ENCODE measurements around the gene CDH13. TPM values are rescaled to one million over a fixed set of nuclear protein-coding genes. Genes with fewer than 3 reads are reported as not detected.

CDH13 gene
- total RNA-seq, 3 donors from 2014 or later = 4.9 to 11.2 (median 9.8) TPM

GRCh38 chr16:83715217-83715920 is 1088.6 kb downstream of the CDH13 start:
- Histone ChIP-seq H3K9me3 (no peaks in the 10 kb centered on the region), H3K36me3 (ENCODE audit: low read depth) (no peaks in the 10 kb centered on the region), H3K4me1 (ENCODE audit: low read depth) (no peaks in the 10 kb centered on the region), H3K4me3 (no peak overlapping the region)
- TF ChIP-seq CTCF (IDR thresholded peaks at IDR 0.05) = no peak
- DNase-seq = no peak
- intact Hi-C loops (cut with DNase I, micrococcal nuclease) = no loop called here
- ATAC-seq = no peak

- no peaks in the 10 kb centered on the region for H3K36me3 ChIP-seq (ENCODE audit: low read depth)
- no peak for TF ChIP-seq CTCF (IDR thresholded peaks at IDR 0.05)
Observed at GRCh38 chr16:83717308-83717707, 1090.5 kb downstream of the CDH13 start.

GRCh38 chr16:83717814-83718213 is 1091.0 kb downstream of the CDH13 start:
- no peak for ATAC-seq
- Histone ChIP-seq H3K9me3 (no peaks in the 10 kb centered on the region), H3K36me3 (ENCODE audit: low read depth) (no peaks in the 10 kb centered on the region), H3K4me1 (ENCODE audit: low read depth) (no peaks in the 10 kb centered on the region), H3K4me3 (no peak overlapping the region)
- no peak for TF ChIP-seq CTCF (IDR thresholded peaks at IDR 0.05)
- intact Hi-C loops (cut with DNase I, micrococcal nuclease) = no loop called here
- no peak for DNase-seq

More at GRCh38 chr16:83717308-83717707, 1090.5 kb downstream of the CDH13 start:
- DNase-seq (no peak), ATAC-seq (no peak)
- intact Hi-C loops (cut with DNase I, micrococcal nuclease) = no loop called here
- H3K9me3 ChIP-seq = no peaks in the 10 kb centered on the region
- no peaks in the 10 kb centered on the region for H3K4me1 ChIP-seq (ENCODE audit: low read depth)
- H3K4me3 ChIP-seq = no peak overlapping the region

- no peak for TF ChIP-seq CTCF (IDR thresholded peaks at IDR 0.05)
- no peak overlapping the region for H3K4me3 ChIP-seq
- no peaks in the 10 kb centered on the region for H3K4me1 ChIP-seq (ENCODE audit: low read depth)
- no peaks in the 10 kb centered on the region for H3K9me3 ChIP-seq
- no peaks in the 10 kb centered on the region for H3K36me3 ChIP-seq (ENCODE audit: low read depth)
- no peak for ATAC-seq
- no peak for DNase-seq
- intact Hi-C loops (cut with DNase I, micrococcal nuclease) = no loop called here
Observed at GRCh38 chr16:83720213-83720612, 1093.4 kb downstream of the CDH13 start.

- Histone ChIP-seq H3K9me3 (no peaks in the 10 kb centered on the region), H3K4me1 (ENCODE audit: low read depth) (no peaks in the 10 kb centered on the region), H3K4me3 (no peak overlapping the region), H3K36me3 (ENCODE audit: low read depth) (no peaks in the 10 kb centered on the region)
- intact Hi-C loops (cut with DNase I, micrococcal nuclease) = no loop called here
- ATAC-seq = no peak
- no peak for TF ChIP-seq CTCF (IDR thresholded peaks at IDR 0.05)
- no peak for DNase-seq
Observed at GRCh38 chr16:83720981-83721380, 1094.2 kb downstream of the CDH13 start.

All from mucosa of descending colon (tissue), 3 donors.